HCT116 (cell line): ENCODE data around the gene UBE4A. TPM values are rescaled to one million over a fixed set of nuclear protein-coding genes. Genes with fewer than 3 reads are reported as not detected.

Source experiments
- ATAC-seq: fragments of 200-7000 bp; cut with Tn5 transposase; 2 replicates; pipeline ENCODE4 v1.9.1; 2020; ENCODE audit warnings: mild to moderate bottlenecking, moderate library complexity
- BruUV-seq: library from RNA; stranded (reverse); fragments of 400-500 nt; replicated peaks from 2 replicates; lab custom pipeline; 2021; lab: Mats Ljungman, UMichigan
- CTCF ChIA-PET: fragments of 300-600 bp; sonication (Branson Sonifier 250); formaldehyde crosslinking; loops from one replicate; lab custom pipeline; 2021; ENCODE audit warnings: antibody characterized with exemption; lab: Charles Lee
- POLR2A ChIA-PET: fragments of 300-600, 350-600 bp; sonication (Branson Sonifier 250); formaldehyde crosslinking; loops from one replicate; lab custom pipeline; 2021; ENCODE audit warnings: antibody characterized with exemption; lab: Charles Lee
- RAD21 ChIA-PET, 2 experiments: fragments of 300-600 bp; sonication (Branson Sonifier 250); formaldehyde crosslinking; loops; one replicate each; lab custom pipeline; 2023; ENCODE audit warnings: low total read pairs in 2 of 2; ENCODE audit not compliant: uncharacterized antibody in 2 of 2, unreplicated experiment in 2 of 2, low non-redundant PET in 1 of 2; lab: Charles Lee
- DNase-seq: peaks from one replicate; pipeline ENCODE4 v3.0.0-alpha.2; 2010; ENCODE audit warnings: low read depth, low spot score
- H2AFZ ChIP-seq: fragments of 200-600 bp; shearing (Covaris generic), sonication (generic); 2 replicates; pipeline ENCODE4 v1.6.1; 2017; ENCODE audit warnings: low read depth, mixed run types, mixed read lengths, antibody characterized with exemption, low read length; ENCODE audit not compliant: poor library complexity, severe bottlenecking
- H3K27ac ChIP-seq: 2 replicates; pipeline ENCODE4 v1.5.1; 2012; ENCODE audit warnings: low read depth, low read length
- H3K27me3 ChIP-seq: fragments of 200-600 bp; sonication (generic); 2 replicates; pipeline ENCODE4 v1.6.1; 2016; ENCODE audit warnings: mixed run types, low read length, mixed read lengths; ENCODE audit not compliant: insufficient read depth
- H3K36me3 ChIP-seq, 2 experiments: fragments of 200-500 bp in 1 of 2; fragments of 200-600 bp in 1 of 2; sonication (Bioruptor generic) in 1 of 2; sonication (generic) in 1 of 2; 2 replicates each; pipeline versions ENCODE4 v1.5.1 to v1.6.1; 2014 to 2016; ENCODE audit warnings: low read length in 2 of 2, inconsistent platforms in 1 of 2, mixed read lengths in 1 of 2, mixed run types in 1 of 2; ENCODE audit not compliant: insufficient read depth in 2 of 2, control insufficient read depth in 1 of 2
- H3K4me1 ChIP-seq, 2 experiments: fragments of 200-600 bp in 1 of 2; sonication (generic) in 1 of 2; 2 replicates each; pipeline versions ENCODE4 v1.5.1 to v1.6.1; 2012 to 2017; ENCODE audit warnings: low read length in 2 of 2, inconsistent platforms in 1 of 2, mild to moderate bottlenecking in 1 of 2, mixed read lengths in 1 of 2, mixed run types in 1 of 2, moderate library complexity in 1 of 2; ENCODE audit not compliant: insufficient read depth in 2 of 2, control insufficient read depth in 1 of 2
- H3K4me2 ChIP-seq: fragments of 200-600 bp; sonication (generic); 2 replicates; pipeline ENCODE4 v1.6.1; 2017; ENCODE audit warnings: mixed run types, low read length, mixed read lengths
- H3K4me3 ChIP-seq, 2 experiments: fragments of 200-600 bp in 1 of 2; sonication (generic) in 1 of 2; replicated peaks in 1 of 2; 2 replicates each; pipeline ENCODE4 v1.5.1; 2011 to 2016; ENCODE audit warnings: low read length in 2 of 2, control low read depth in 1 of 2, low read depth in 1 of 2, mild to moderate bottlenecking in 1 of 2, mixed read lengths in 1 of 2, mixed run types in 1 of 2
- H3K79me2 ChIP-seq: fragments of 200-600 bp; sonication (generic); 2 replicates; pipeline ENCODE4 v1.6.1; 2017; ENCODE audit warnings: mild to moderate bottlenecking, mixed run types, low read length, moderate library complexity, mixed read lengths; ENCODE audit not compliant: insufficient read depth
- H3K9ac ChIP-seq: fragments of 200-600 bp; sonication (generic); 2 replicates; pipeline ENCODE4 v1.6.1; 2016; ENCODE audit warnings: low read length, mixed read lengths
- H3K9me2 ChIP-seq: fragments of 200-600 bp; sonication (generic), shearing (Covaris generic); 2 replicates; pipeline ENCODE4 v1.6.1; 2017; ENCODE audit warnings: mixed run types, mild to moderate bottlenecking, moderate library complexity; ENCODE audit not compliant: insufficient read depth
- H3K9me3 ChIP-seq, 2 experiments: fragments of 200-500 bp in 1 of 2; fragments of 200-600 bp in 1 of 2; sonication (Bioruptor generic) in 1 of 2; sonication (generic) in 1 of 2; 2 replicates each; pipeline ENCODE4 v1.6.1; 2014 to 2017; ENCODE audit warnings: low read length in 2 of 2, mixed read lengths in 2 of 2, inconsistent platforms in 1 of 2, low read depth in 1 of 2, mild to moderate bottlenecking in 1 of 2, mixed run types in 1 of 2, moderate library complexity in 1 of 2; ENCODE audit not compliant: control insufficient read depth in 1 of 2, insufficient read depth in 1 of 2
- H4K20me1 ChIP-seq: fragments of 200-600 bp; sonication (generic), shearing (Covaris generic); 2 replicates; pipeline ENCODE4 v1.6.1; 2017; ENCODE audit warnings: mixed run types, mild to moderate bottlenecking, moderate library complexity; ENCODE audit not compliant: insufficient read depth
- CBX3 ChIP-seq: IDR thresholded peaks from 2 replicates; pipeline ENCODE4 v1.6.1; 2012; ENCODE audit warnings: low read depth
- CEBPB ChIP-seq: IDR thresholded peaks from 2 replicates; pipeline ENCODE4 v1.6.1; 2012; ENCODE audit warnings: low read depth
- ELF1 ChIP-seq: IDR thresholded peaks from 2 replicates; pipeline ENCODE4 v1.6.1; 2012; ENCODE audit warnings: low read depth, borderline replicate concordance
- JUND ChIP-seq: IDR thresholded peaks from 2 replicates; pipeline ENCODE4 v1.6.1; 2012
- POLR2AphosphoS5 ChIP-seq: IDR thresholded peaks from 2 replicates; pipeline ENCODE4 v1.6.1; 2011; ENCODE audit warnings: mild to moderate bottlenecking, low read depth, low read length, moderate library complexity
- RAD21 ChIP-seq: IDR thresholded peaks from 2 replicates; pipeline ENCODE4 v1.6.1; 2012; ENCODE audit warnings: low read depth, mild to moderate bottlenecking
- SRF ChIP-seq: IDR thresholded peaks from 2 replicates; pipeline ENCODE4 v1.6.1; 2012; ENCODE audit warnings: low read depth
- YY1 ChIP-seq: IDR thresholded peaks from 2 replicates; pipeline ENCODE4 v1.6.1; 2011; ENCODE audit warnings: low read length, low read depth, moderate library complexity, mild to moderate bottlenecking; ENCODE audit not compliant: insufficient replicate concordance; ENCODE audit errors: extremely low read depth
- ZFX ChIP-seq: fragments of 450-650 bp; IDR thresholded peaks from 2 replicates; pipeline ENCODE4 v1.6.1; 2017
- ZNF274 ChIP-seq: fragments of 200-500 bp; sonication (Bioruptor generic); IDR thresholded peaks from 2 replicates; pipeline ENCODE4 v1.6.1; 2014; ENCODE audit warnings: mild to moderate bottlenecking, low read depth, low read length, inconsistent platforms
- intact Hi-C: fragments of 100-400 bp; cut with micrococcal nuclease; formaldehyde crosslinking; loops from 2 replicates; pipeline ENCODE4 v1.10.0; 2022
- total RNA-seq: library from RNA; stranded (reverse); gene quantifications from one replicate; pipeline ENCODE4 v1.2.1, GENCODE V29; 2021; ENCODE audit not compliant: unreplicated experiment
- TF ChIP-seq, protein P1 (sequence below): IDR thresholded peaks from 2 replicates; pipeline ENCODE4 v1.6.1; 2012; ENCODE audit warnings: low read depth
- TF ChIP-seq, protein P2 (sequence below), 3 experiments: fragments of 200-600 bp in 1 of 3; sonication (generic) in 1 of 3; IDR thresholded peaks in 2 of 3; conservative IDR thresholded peaks in 1 of 3; 2 replicates each; pipeline ENCODE4 v1.5.1; 2012 to 2017; ENCODE audit warnings: low read depth in 2 of 3, low read length in 2 of 3, antibody characterized with exemption in 1 of 3, borderline replicate concordance in 1 of 3, control low read depth in 1 of 3, mild to moderate bottlenecking in 1 of 3, mixed read lengths in 1 of 3, mixed run types in 1 of 3, moderate library complexity in 1 of 3; ENCODE audit not compliant: insufficient read depth in 1 of 3
- TF ChIP-seq, protein P3 (sequence below): IDR thresholded peaks from 2 replicates; pipeline ENCODE4 v1.6.1; 2011; ENCODE audit warnings: mild to moderate bottlenecking, low read length, moderate library complexity; ENCODE audit not compliant: insufficient replicate concordance; ENCODE audit errors: extremely low read depth

UBE4A gene
- total RNA-seq, 1 experiment from 2014 or later: 49.9 TPM

DNA sequence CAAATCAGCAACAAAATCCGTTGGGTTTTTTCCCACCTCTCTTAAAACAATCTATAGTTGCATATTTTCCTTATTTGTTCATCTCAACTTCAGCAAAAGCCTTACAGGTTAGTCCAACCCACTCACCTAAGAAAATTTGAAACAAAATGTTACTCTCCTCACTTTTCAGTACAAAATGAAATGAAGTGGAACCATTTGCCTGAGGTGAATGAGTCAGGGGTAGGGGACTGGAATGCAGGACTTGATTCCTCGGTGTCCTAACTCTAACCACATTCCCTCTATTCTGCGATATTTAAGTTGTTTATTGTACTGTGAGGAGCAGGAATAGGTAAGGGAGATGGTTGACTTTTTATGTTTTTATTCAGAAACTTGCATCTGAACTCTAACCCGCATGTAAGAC, 58.4 kb downstream of the UBE4A start:
- no peak overlapping the region for H3K27ac ChIP-seq
- intact Hi-C loops: no loop called here

More for the DNA sequence above, 58.4 kb downstream of the UBE4A start:
- H3K9me2 ChIP-seq: no peaks in the 10 kb centered on the region
- no peak overlapping the region for H2AFZ ChIP-seq
- H3K4me1 ChIP-seq: peaks cover 0 to 13% of the 10 kb centered on the region in 2 experiments; a peak in 2 of 4 replicates
- H3K27me3 ChIP-seq: no peaks in the 10 kb centered on the region
- TF ChIP-seq, protein P1, sequence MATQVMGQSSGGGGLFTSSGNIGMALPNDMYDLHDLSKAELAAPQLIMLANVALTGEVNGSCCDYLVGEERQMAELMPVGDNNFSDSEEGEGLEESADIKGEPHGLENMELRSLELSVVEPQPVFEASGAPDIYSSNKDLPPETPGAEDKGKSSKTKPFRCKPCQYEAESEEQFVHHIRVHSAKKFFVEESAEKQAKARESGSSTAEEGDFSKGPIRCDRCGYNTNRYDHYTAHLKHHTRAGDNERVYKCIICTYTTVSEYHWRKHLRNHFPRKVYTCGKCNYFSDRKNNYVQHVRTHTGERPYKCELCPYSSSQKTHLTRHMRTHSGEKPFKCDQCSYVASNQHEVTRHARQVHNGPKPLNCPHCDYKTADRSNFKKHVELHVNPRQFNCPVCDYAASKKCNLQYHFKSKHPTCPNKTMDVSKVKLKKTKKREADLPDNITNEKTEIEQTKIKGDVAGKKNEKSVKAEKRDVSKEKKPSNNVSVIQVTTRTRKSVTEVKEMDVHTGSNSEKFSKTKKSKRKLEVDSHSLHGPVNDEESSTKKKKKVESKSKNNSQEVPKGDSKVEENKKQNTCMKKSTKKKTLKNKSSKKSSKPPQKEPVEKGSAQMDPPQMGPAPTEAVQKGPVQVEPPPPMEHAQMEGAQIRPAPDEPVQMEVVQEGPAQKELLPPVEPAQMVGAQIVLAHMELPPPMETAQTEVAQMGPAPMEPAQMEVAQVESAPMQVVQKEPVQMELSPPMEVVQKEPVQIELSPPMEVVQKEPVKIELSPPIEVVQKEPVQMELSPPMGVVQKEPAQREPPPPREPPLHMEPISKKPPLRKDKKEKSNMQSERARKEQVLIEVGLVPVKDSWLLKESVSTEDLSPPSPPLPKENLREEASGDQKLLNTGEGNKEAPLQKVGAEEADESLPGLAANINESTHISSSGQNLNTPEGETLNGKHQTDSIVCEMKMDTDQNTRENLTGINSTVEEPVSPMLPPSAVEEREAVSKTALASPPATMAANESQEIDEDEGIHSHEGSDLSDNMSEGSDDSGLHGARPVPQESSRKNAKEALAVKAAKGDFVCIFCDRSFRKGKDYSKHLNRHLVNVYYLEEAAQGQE: no peak
- TF ChIP-seq CEBPB (no peak), JUND (no peak), ZFX (no peak), ELF1 (no peak), ZNF274 (no peak), RAD21 (no peak), CBX3 (no peak), SRF (no peak), YY1 (no peak), POLR2AphosphoS5 (no peak)
- TF ChIP-seq, protein P2, sequence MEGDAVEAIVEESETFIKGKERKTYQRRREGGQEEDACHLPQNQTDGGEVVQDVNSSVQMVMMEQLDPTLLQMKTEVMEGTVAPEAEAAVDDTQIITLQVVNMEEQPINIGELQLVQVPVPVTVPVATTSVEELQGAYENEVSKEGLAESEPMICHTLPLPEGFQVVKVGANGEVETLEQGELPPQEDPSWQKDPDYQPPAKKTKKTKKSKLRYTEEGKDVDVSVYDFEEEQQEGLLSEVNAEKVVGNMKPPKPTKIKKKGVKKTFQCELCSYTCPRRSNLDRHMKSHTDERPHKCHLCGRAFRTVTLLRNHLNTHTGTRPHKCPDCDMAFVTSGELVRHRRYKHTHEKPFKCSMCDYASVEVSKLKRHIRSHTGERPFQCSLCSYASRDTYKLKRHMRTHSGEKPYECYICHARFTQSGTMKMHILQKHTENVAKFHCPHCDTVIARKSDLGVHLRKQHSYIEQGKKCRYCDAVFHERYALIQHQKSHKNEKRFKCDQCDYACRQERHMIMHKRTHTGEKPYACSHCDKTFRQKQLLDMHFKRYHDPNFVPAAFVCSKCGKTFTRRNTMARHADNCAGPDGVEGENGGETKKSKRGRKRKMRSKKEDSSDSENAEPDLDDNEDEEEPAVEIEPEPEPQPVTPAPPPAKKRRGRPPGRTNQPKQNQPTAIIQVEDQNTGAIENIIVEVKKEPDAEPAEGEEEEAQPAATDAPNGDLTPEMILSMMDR (IDR thresholded peaks at IDR 0.05 in 2 of 3, conservative IDR thresholded peaks at IDR 0.05 in 1 of 3; ENCODE audit: borderline replicate concordance in 1 of 3, insufficient read depth in 1 of 3, low read depth in 2 of 3, low read length in 2 of 3): no peak
- TF ChIP-seq, protein P3, sequence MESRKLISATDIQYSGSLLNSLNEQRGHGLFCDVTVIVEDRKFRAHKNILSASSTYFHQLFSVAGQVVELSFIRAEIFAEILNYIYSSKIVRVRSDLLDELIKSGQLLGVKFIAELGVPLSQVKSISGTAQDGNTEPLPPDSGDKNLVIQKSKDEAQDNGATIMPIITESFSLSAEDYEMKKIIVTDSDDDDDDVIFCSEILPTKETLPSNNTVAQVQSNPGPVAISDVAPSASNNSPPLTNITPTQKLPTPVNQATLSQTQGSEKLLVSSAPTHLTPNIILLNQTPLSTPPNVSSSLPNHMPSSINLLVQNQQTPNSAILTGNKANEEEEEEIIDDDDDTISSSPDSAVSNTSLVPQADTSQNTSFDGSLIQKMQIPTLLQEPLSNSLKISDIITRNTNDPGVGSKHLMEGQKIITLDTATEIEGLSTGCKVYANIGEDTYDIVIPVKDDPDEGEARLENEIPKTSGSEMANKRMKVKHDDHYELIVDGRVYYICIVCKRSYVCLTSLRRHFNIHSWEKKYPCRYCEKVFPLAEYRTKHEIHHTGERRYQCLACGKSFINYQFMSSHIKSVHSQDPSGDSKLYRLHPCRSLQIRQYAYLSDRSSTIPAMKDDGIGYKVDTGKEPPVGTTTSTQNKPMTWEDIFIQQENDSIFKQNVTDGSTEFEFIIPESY: no peak
- TF ChIP-seq, all 23 proteins: peak for 0
- H3K36me3 ChIP-seq: no peaks in the 10 kb centered on the region
- no peaks in the 10 kb centered on the region for H3K79me2 ChIP-seq
- no peak overlapping the region for H3K4me3 ChIP-seq
- no peaks in the 10 kb centered on the region for H3K9me3 ChIP-seq
- ChIA-PET RAD21 (no interaction called here), POLR2A (no interaction called here), CTCF (no interaction called here)
- no peaks in the 10 kb centered on the region for H4K20me1 ChIP-seq
- no peak for ATAC-seq
- DNase-seq: no peak
- no TSS peak for BruUV-seq
- no peak overlapping the region for H3K9ac ChIP-seq
- H3K4me2 ChIP-seq: no peak overlapping the region
